Measurements from ENCODE around the gene AMD1. TPM values are rescaled to one million over a fixed set of nuclear protein-coding genes. Genes with fewer than 3 reads are reported as not detected.

Gene AMD1
- total and polyA plus RNA-seq, 9 of the 15 experiments (the other 6 are each of a cell fraction or from before 2014, with no cell fraction given): 60.0 to 151 (median 85.6) TPM

GRCh38 chr6:110876170-110876773, 1.7 kb downstream of the AMD1 start (continued):
- peak; percentile 66; the same call in 1 of the 2 replicates for TF ChIP-seq GABPB1 (CRISPR knock-in tag; IDR thresholded peaks at IDR 0.05)
- no peak for TF ChIP-seq ZNF165 (CRISPR knock-in tag; IDR thresholded peaks at IDR 0.05; ENCODE audit: borderline replicate concordance)
- peak; percentile 11 for TF ChIP-seq CHD1 (IDR thresholded peaks at IDR 0.05; ENCODE audit: low read length)
- peak; percentile 74 for TF ChIP-seq RBFOX2 (IDR thresholded peaks at IDR 0.05; ENCODE audit: low read depth, low read length)
- TF ChIP-seq MTF1 (CRISPR knock-in tag; IDR thresholded peaks at IDR 0.05; ENCODE audit: borderline replicate concordance): no peak
- TF ChIP-seq E2F6 (IDR thresholded peaks at IDR 0.05; ENCODE audit: borderline replicate concordance in 1 of 2, extremely low read depth in 1 of 2, insufficient read depth in 1 of 2, insufficient read length in 1 of 2, low read depth in 1 of 2, low read length in 1 of 2, poor library complexity in 1 of 2, severe bottlenecking in 1 of 2): peak in 1 of 2 experiments; percentile 26
- no peak for TF ChIP-seq DIDO1 (tag; IDR thresholded peaks at IDR 0.05; ENCODE audit: low read depth)
- no peak for TF ChIP-seq PHTF2 (CRISPR knock-in tag; IDR thresholded peaks at IDR 0.05)
- peak; percentile 82 for TF ChIP-seq BHLHE40 (IDR thresholded peaks at IDR 0.05; ENCODE audit: low read length)
- TF ChIP-seq FIP1L1 (IDR thresholded peaks at IDR 0.05; ENCODE audit: low read depth, low read length, poor library complexity, severe bottlenecking): peak; percentile 48
- TF ChIP-seq RBM39 (optimal IDR thresholded peaks at IDR 0.05; ENCODE audit: low read depth, low read length): peak; percentile 83
- no peak for TF ChIP-seq CREB1 (IDR thresholded peaks at IDR 0.05)
- TF ChIP-seq CREB1 (CRISPR knock-in tag; IDR thresholded peaks at IDR 0.05): peak; percentile 64; the same call in 1 of the 2 replicates
- TF ChIP-seq PTBP1 (IDR thresholded peaks at IDR 0.05; ENCODE audit: low read depth, low read length): no peak
- peak; percentile 51 for TF ChIP-seq PKNOX1 (IDR thresholded peaks at IDR 0.05)
- peak; percentile 54 for TF ChIP-seq POLR2B (IDR thresholded peaks at IDR 0.05; ENCODE audit: low read depth, partially characterized antibody)
- peak; percentile 75 for TF ChIP-seq POLR2H (tag; IDR thresholded peaks at IDR 0.05; ENCODE audit: low read depth)
- peak; percentile 83; the same call in 1 of the 2 replicates for TF ChIP-seq HDAC2 (IDR thresholded peaks at IDR 0.05)
- 0 out of 2 replicates have a peak, but pooled peaks have one; percentile 18 for TF ChIP-seq ZNF766 (CRISPR knock-in tag; conservative IDR thresholded peaks at IDR 0.05)
- no peak; the same call in 1 of the 2 replicates for TF ChIP-seq ZNF431 (CRISPR knock-in tag; IDR thresholded peaks at IDR 0.05)
- TF ChIP-seq FOXK2 (conservative IDR thresholded peaks at IDR 0.05 in 1 of 2, IDR thresholded peaks at IDR 0.05 in 1 of 2; ENCODE audit: low read depth in 2 of 2): 0 out of 4 replicates have a peak, but pooled peaks of 1 of the 2 experiments have one; percentile 43
- peak; percentile 71 for TF ChIP-seq SUPT5H (IDR thresholded peaks at IDR 0.05)
- TF ChIP-seq C11orf30 (IDR thresholded peaks at IDR 0.05; ENCODE audit: low read depth): 0 out of 2 replicates have a peak, but pooled peaks have one; percentile 4
- no peak for TF ChIP-seq CTCF (IDR thresholded peaks at IDR 0.05 in 2 of 3, conservative IDR thresholded peaks at IDR 0.05 in 1 of 3; ENCODE audit: insufficient read depth in 2 of 3, low read depth in 1 of 3, low read length in 3 of 3)
- no peak; the same call in 1 of the 2 replicates for TF ChIP-seq ZC3H4 (CRISPR knock-in tag; IDR thresholded peaks at IDR 0.05; ENCODE audit: borderline replicate concordance)
- 0 out of 4 replicates have a peak, but pooled peaks of 1 of the 2 experiments have one; percentile 7 for TF ChIP-seq NONO (IDR thresholded peaks at IDR 0.05; ENCODE audit: low read depth in 2 of 2, low read length in 1 of 2)
